Measurements from ENCODE around the gene PEX10. TPM values are rescaled to one million over a fixed set of nuclear protein-coding genes. Genes with fewer than 3 reads are reported as not detected.

PEX10 gene
- total RNA-seq, 1 experiment from 2014 or later: 36.1 TPM

GRCh38 chr1:2436876-2437275 is 24.5 kb upstream of the PEX10 start:
- no peak overlapping the region for H3K27ac Mint-ChIP-seq (ENCODE audit: low read depth, unreplicated experiment)
- H3K27me3 Mint-ChIP-seq (ENCODE audit: insufficient read depth, unreplicated experiment): no peaks in the 10 kb centered on the region
- no peak for DNase-seq (ENCODE audit: unreplicated experiment)
- no peak for TF ChIP-seq CTCF (IDR thresholded peaks at IDR 0.05; ENCODE audit: unreplicated experiment)
- H3K9me3 Mint-ChIP-seq (ENCODE audit: unreplicated experiment): no peaks in the 10 kb centered on the region
- no peaks in the 10 kb centered on the region for H3K4me1 Mint-ChIP-seq (ENCODE audit: insufficient read depth, unreplicated experiment)
- intact Hi-C loops (cut with micrococcal nuclease): no loop called here
- CTCF ChIA-PET: no interaction called here
- POLR2A ChIA-PET: no interaction called here
- no peak overlapping the region for H3K4me3 Mint-ChIP-seq (ENCODE audit: unreplicated experiment)
- no TSS peak for BruUV-seq (replicated peaks)
- H3K36me3 Mint-ChIP-seq (ENCODE audit: insufficient read depth, unreplicated experiment): peaks cover 15% of the 10 kb centered on the region

GRCh38 chr1:2435746-2436355 is 23.5 kb upstream of the PEX10 start:
- Mint-ChIP-seq H3K27ac (ENCODE audit: low read depth, unreplicated experiment) (no peak overlapping the region), H3K4me3 (ENCODE audit: unreplicated experiment) (no peak overlapping the region), H3K36me3 (ENCODE audit: insufficient read depth, unreplicated experiment) (peaks cover 15% of the 10 kb centered on the region), H3K4me1 (ENCODE audit: insufficient read depth, unreplicated experiment) (no peaks in the 10 kb centered on the region), H3K27me3 (ENCODE audit: insufficient read depth, unreplicated experiment) (no peaks in the 10 kb centered on the region), H3K9me3 (ENCODE audit: unreplicated experiment) (no peaks in the 10 kb centered on the region)
- CTCF ChIA-PET: no interaction called here
- no TSS peak for BruUV-seq (replicated peaks)
- DNase-seq (ENCODE audit: unreplicated experiment): no peak
- POLR2A ChIA-PET: no interaction called here
- no peak for TF ChIP-seq CTCF (IDR thresholded peaks at IDR 0.05; ENCODE audit: unreplicated experiment)
- intact Hi-C loops (cut with micrococcal nuclease): no loop called here

- Mint-ChIP-seq H3K36me3 (ENCODE audit: insufficient read depth, unreplicated experiment) (peaks cover 15% of the 10 kb centered on the region), H3K9me3 (ENCODE audit: unreplicated experiment) (no peaks in the 10 kb centered on the region), H3K27me3 (ENCODE audit: insufficient read depth, unreplicated experiment) (no peaks in the 10 kb centered on the region), H3K4me1 (ENCODE audit: insufficient read depth, unreplicated experiment) (no peaks in the 10 kb centered on the region), H3K27ac (ENCODE audit: low read depth, unreplicated experiment) (no peak overlapping the region), H3K4me3 (ENCODE audit: unreplicated experiment) (no peak overlapping the region)
- no peak for DNase-seq (ENCODE audit: unreplicated experiment)
- intact Hi-C loops (cut with micrococcal nuclease): no loop called here
- TF ChIP-seq CTCF (IDR thresholded peaks at IDR 0.05; ENCODE audit: unreplicated experiment): no peak
- BruUV-seq (replicated peaks): no TSS peak
- POLR2A ChIA-PET: no interaction called here
- CTCF ChIA-PET: no interaction called here
Measured at GRCh38 chr1:2435091-2435490, 22.7 kb upstream of the PEX10 start.

GRCh38 chr1:2433936-2434655 is 21.7 kb upstream of the PEX10 start:
- ChIA-PET CTCF (interaction anchor here (0.7 kb wide), 3 partner anchors 61 to 166 kb away, joined by 3 to 4 read pairs (median 3); partner anchors contain the start of gene PANK4), POLR2A (no interaction called here)
- intact Hi-C loops (cut with micrococcal nuclease): no loop called here
- TF ChIP-seq CTCF (IDR thresholded peaks at IDR 0.05; ENCODE audit: unreplicated experiment): no peak
- Mint-ChIP-seq H3K4me1 (ENCODE audit: insufficient read depth, unreplicated experiment) (no peaks in the 10 kb centered on the region), H3K36me3 (ENCODE audit: insufficient read depth, unreplicated experiment) (peaks cover 14% of the 10 kb centered on the region), H3K4me3 (ENCODE audit: unreplicated experiment) (no peak overlapping the region), H3K27ac (ENCODE audit: low read depth, unreplicated experiment) (no peak overlapping the region), H3K9me3 (ENCODE audit: unreplicated experiment) (no peaks in the 10 kb centered on the region), H3K27me3 (ENCODE audit: insufficient read depth, unreplicated experiment) (no peaks in the 10 kb centered on the region)
- BruUV-seq (replicated peaks): no TSS peak
- no peak for DNase-seq (ENCODE audit: unreplicated experiment)
